HepG2 (cell line): Measurements from ENCODE around the gene CYSTM1. TPM values are rescaled to one million over a fixed set of nuclear protein-coding genes. Genes with fewer than 3 reads are reported as not detected.

ENCODE experiments used
- ATAC-seq: fragments of 200-7000 bp; cut with Tn5 transposase; 3 replicates; pipeline ENCODE4 v1.9.1; 2020; ENCODE audit warnings: mild to moderate bottlenecking, moderate library complexity
- BruUV-seq: library from RNA; stranded (reverse); fragments of 400-500 nt; replicated peaks from 2 replicates; lab custom pipeline; 2021; lab: Mats Ljungman, UMichigan
- CTCF ChIA-PET: fragments of 300-600 bp; formaldehyde crosslinking; extraction: SDS; loops from one replicate; lab custom pipeline; 2021; ENCODE audit warnings: low total read pairs, inconsistent platforms, low intra/inter-chr PET ratio; lab: Yijun Ruan, JAX
- POLR2A ChIA-PET: fragments of 350-600 bp; sonication (Branson Sonifier 250); formaldehyde crosslinking; loops from one replicate; lab custom pipeline; 2020; ENCODE audit warnings: antibody characterized with exemption, inconsistent platforms; lab: Yijun Ruan, JAX
- DNase-seq: peaks from one replicate; pipeline ENCODE4 v3.0.0-alpha.2; 2015; ENCODE audit warnings: low spot score
- FAIRE-seq: peaks from 3 replicates; lab custom pipeline; 2011; peaks lifted over from hg19 to GRCh38; lab: Jason Lieb, UNC
- H2AFZ ChIP-seq: one replicate; pipeline ENCODE4 v1.6.1; 2011; ENCODE audit warnings: low read length, inconsistent platforms
- H3K27ac ChIP-seq: fragments of 300-600 bp; 3 replicates; pipeline ENCODE4 v1.8.0; 2011; ENCODE audit warnings: mixed run types, mild to moderate bottlenecking, mixed read lengths, low read length, inconsistent platforms; ENCODE audit not compliant: insufficient read depth; ENCODE audit errors: extremely low read length
- H3K27me3 ChIP-seq, 2 experiments: fragments of 200-600 bp in 1 of 2; 2 replicates in 1 of 2; 3 replicates in 1 of 2; pipeline versions ENCODE4 v1.6.0 to v1.8.0; 2011; ENCODE audit warnings: low read length in 2 of 2, mild to moderate bottlenecking in 2 of 2, moderate library complexity in 2 of 2, inconsistent platforms in 1 of 2; ENCODE audit not compliant: insufficient read depth in 2 of 2, control insufficient read depth in 1 of 2
- H3K36me3 ChIP-seq, 2 experiments: fragments of 200-600 bp in 1 of 2; replicated peaks in 1 of 2; 2 replicates in 1 of 2; 3 replicates in 1 of 2; pipeline versions ENCODE4 v1.5.1 to v1.8.0; 2011; ENCODE audit warnings: low read length in 2 of 2, inconsistent platforms in 1 of 2; ENCODE audit not compliant: insufficient read depth in 2 of 2, control insufficient read depth in 1 of 2
- H3K4me1 ChIP-seq: 2 replicates; pipeline ENCODE4 v1.5.1; 2012; ENCODE audit warnings: low read length, inconsistent platforms; ENCODE audit not compliant: insufficient read depth
- H3K4me2 ChIP-seq: 2 replicates; pipeline ENCODE4 v1.6.0; 2011; ENCODE audit warnings: low read depth, low read length, inconsistent platforms
- H3K4me3 ChIP-seq, 3 experiments: fragments of 200-600 bp in 1 of 3; sonication (generic), shearing (Covaris generic) in 1 of 3; replicated peaks in 1 of 3; 2 replicates each; pipeline ENCODE4 v1.5.1; 2011 to 2016; ENCODE audit warnings: low read length in 3 of 3, inconsistent platforms in 2 of 3, low read depth in 2 of 3, mild to moderate bottlenecking in 2 of 3, control low read depth in 1 of 3, mixed read lengths in 1 of 3; ENCODE audit not compliant: insufficient read depth in 1 of 3
- H3K79me2 ChIP-seq: one replicate; pipeline ENCODE4 v1.6.1; 2011; ENCODE audit warnings: low read length, inconsistent platforms; ENCODE audit not compliant: insufficient read depth
- H3K9ac ChIP-seq: 2 replicates; pipeline ENCODE4 v1.6.0; 2011; ENCODE audit warnings: mild to moderate bottlenecking, low read depth, low read length, inconsistent platforms; ENCODE audit not compliant: insufficient read depth
- H3K9me3 ChIP-seq: 2 replicates; pipeline ENCODE4 v1.5.1; 2012; ENCODE audit warnings: mild to moderate bottlenecking, low read length
- H4K20me1 ChIP-seq: 2 replicates; pipeline ENCODE4 v1.6.0; 2011; ENCODE audit warnings: inconsistent platforms, mild to moderate bottlenecking, low read length, moderate library complexity; ENCODE audit not compliant: insufficient read depth
- CEBPG ChIP-seq: IDR thresholded peaks from 2 replicates; pipeline ENCODE4 v1.6.1; 2016
- EZH2 ChIP-seq: conservative IDR thresholded peaks from 2 replicates; pipeline ENCODE4 v1.6.1; 2012; ENCODE audit warnings: mild to moderate bottlenecking, low read depth, low read length, moderate library complexity
- FLYWCH1 ChIP-seq: sonication (generic); formaldehyde crosslinking; IDR thresholded peaks from 2 replicates; pipeline ENCODE4 v1.8.1; 2023; ENCODE audit warnings: mild to moderate bottlenecking, missing genetic modification reagents
- FOXP4 ChIP-seq: sonication (generic); formaldehyde crosslinking; IDR thresholded peaks from 2 replicates; pipeline ENCODE4 v1.4.0; 2020; ENCODE audit warnings: missing genetic modification reagents
- MYNN ChIP-seq: sonication (generic); formaldehyde crosslinking; IDR thresholded peaks from 2 replicates; pipeline ENCODE4 v1.4.0; 2020; ENCODE audit warnings: mild to moderate bottlenecking, low read depth, missing genetic modification reagents
- NR0B2 ChIP-seq: sonication (generic); formaldehyde crosslinking; IDR thresholded peaks from 2 replicates; pipeline ENCODE4 v1.4.0; 2020; ENCODE audit warnings: mild to moderate bottlenecking, missing genetic modification reagents
- ZBTB44 ChIP-seq: sonication (generic); formaldehyde crosslinking; IDR thresholded peaks from 2 replicates; pipeline ENCODE4 v1.4.0; 2020; ENCODE audit warnings: missing genetic modification reagents
- ZFP1 ChIP-seq: IDR thresholded peaks from 2 replicates; pipeline ENCODE4 v1.6.1; 2016
- ZNF281 ChIP-seq: sonication (generic); formaldehyde crosslinking; IDR thresholded peaks from 2 replicates; pipeline ENCODE4 v1.4.0; 2020; ENCODE audit warnings: missing genetic modification reagents, borderline replicate concordance
- ZNF746 ChIP-seq: sonication (generic); formaldehyde crosslinking; IDR thresholded peaks from 2 replicates; pipeline ENCODE4 v1.8.0; 2022; ENCODE audit warnings: mild to moderate bottlenecking, missing genetic modification reagents
- ZSCAN20 ChIP-seq: sonication (generic); formaldehyde crosslinking; IDR thresholded peaks from 2 replicates; pipeline ENCODE4 v1.4.0; 2020; ENCODE audit warnings: missing genetic modification reagents, mild to moderate bottlenecking, borderline replicate concordance
- WGBS: methylation state at CpG from one replicate; pipeline ENCODE4 v1.1.6; 2017; ENCODE audit warnings: low lambda C conversion rate; 5-methylcytosine and 5-hydroxymethylcytosine counted together
- in situ Hi-C: cut with HindIII; loops from 2 replicates; pipeline ENCODE4 v1.10.0; 2017; ENCODE audit warnings: low pct_unique_long_range_greater_than_20kb; ENCODE audit not compliant: extremely low pct_ligation_motif_present
- intact Hi-C: fragments of 100-400 bp; cut with micrococcal nuclease; formaldehyde crosslinking; loops from one replicate; pipeline ENCODE4 v1.10.0; 2022; ENCODE audit not compliant: unreplicated experiment
- polyA plus RNA-seq, 8 experiments: library from polyadenylated mRNA; depleted of rRNA in 3 of 8; stranded (reverse) in 7 of 8; unstranded in 1 of 8; fragments of >200 nt; fragmentation: Illumina TruSeq in 4 of 8; extraction: Trizol in 4 of 8; gene quantifications; 2 replicates each; pipeline versions ENCODE4 v1.2.1 to v1.2.3, GENCODE V29; 2011 to 2016; ENCODE audit warnings: low read depth in 4 of 8, missing spikeins in 1 of 8, mixed read lengths in 1 of 8; ENCODE audit not compliant: insufficient read depth in 1 of 8
- total RNA-seq, 5 experiments: library from RNA; depleted of rRNA; stranded (reverse); fragments of >200 nt; fragmentation: Illumina TruSeq; extraction: Trizol; gene quantifications; 2 replicates each; pipeline ENCODE4 v1.2.3, GENCODE V29; 2016; ENCODE audit warnings: low read depth in 1 of 5

The CYSTM1 gene
- total and polyA plus RNA-seq, 2 of the 13 experiments (the other 11 are each of a cell fraction or from before 2014, with no cell fraction given): 40.0 to 73.4 TPM

DNA sequence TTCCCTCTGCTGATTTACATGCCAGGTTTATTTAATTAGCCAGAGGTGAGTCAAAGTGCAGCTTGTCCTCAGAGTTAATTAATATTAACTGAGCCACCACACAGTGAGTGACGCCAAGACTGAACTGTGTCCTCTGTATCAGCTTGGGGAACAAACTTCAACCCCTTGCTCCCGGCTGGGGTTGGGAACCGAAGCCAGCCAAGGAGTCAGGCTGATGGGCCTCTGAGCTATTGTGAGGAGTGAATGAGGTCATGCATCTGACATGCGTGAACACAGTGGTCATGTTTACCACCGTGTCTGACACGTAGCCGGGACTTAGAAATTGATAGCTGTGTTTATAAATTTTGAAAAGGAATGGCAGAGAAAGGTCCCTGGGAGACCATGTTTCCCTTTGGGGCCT lies 32.1 kb upstream of the CYSTM1 start:
- Histone ChIP-seq H3K9me3 (no peaks in the 10 kb centered on the region), H3K27me3 (0 out of 5 replicates have a peak, but pooled peaks cover 1 to 5% of the 10 kb centered on the region in 2 experiments), H3K4me2 (peak overlapping the region; percentile 26; the same call in 1 of the 2 replicates), H3K4me3 (no peak overlapping the region), H2AFZ (no peak overlapping the region), H3K36me3 (no peaks in the 10 kb centered on the region), H3K4me1 (peaks cover 56% of the 10 kb centered on the region), H3K27ac (no peak overlapping the region), H4K20me1 (peaks cover 18% of the 10 kb centered on the region), H3K79me2 (no peaks in the 10 kb centered on the region), H3K9ac (no peak overlapping the region)
- FAIRE-seq: no peak
- WGBS: 11% methylated on average over 7 of the region's 7 CpGs
- BruUV-seq: no TSS peak
- TF ChIP-seq EZH2 (no peak), ZBTB44 (CRISPR knock-in tag) (no peak), FLYWCH1 (CRISPR knock-in tag) (no peak), ZFP1 (CRISPR knock-in tag) (no peak), CEBPG (CRISPR knock-in tag) (no peak), ZNF746 (no peak), MYNN (CRISPR knock-in tag) (no peak), FOXP4 (CRISPR knock-in tag) (no peak), NR0B2 (CRISPR knock-in tag) (no peak), ZSCAN20 (CRISPR knock-in tag) (no peak), ZNF281 (no peak)
- intact Hi-C loops: loop anchor here (5.0 kb wide), 1 partner anchor 36 kb away; no protein-coding TSS in a partner anchor
- POLR2A ChIA-PET: interaction anchor here (2.0 kb wide), 1 partner anchor 35 kb away, joined by 4 read pairs; no protein-coding TSS in a partner anchor
- in situ Hi-C loops: no loop called here
- DNase-seq: no peak
- CTCF ChIA-PET: interaction anchor here (4.7 kb wide), 1 partner anchor 69 kb away, joined by 37 read pairs; no protein-coding TSS in a partner anchor
- no peak for ATAC-seq
